ENCODE data around the gene PIWIL4.
"Not testable (repeated sequence)": the region's sequence is repeated elsewhere in the genome, so short reads cannot be mapped to it uniquely, and the experiment has no call there.

The PIWIL4 gene

DNA sequence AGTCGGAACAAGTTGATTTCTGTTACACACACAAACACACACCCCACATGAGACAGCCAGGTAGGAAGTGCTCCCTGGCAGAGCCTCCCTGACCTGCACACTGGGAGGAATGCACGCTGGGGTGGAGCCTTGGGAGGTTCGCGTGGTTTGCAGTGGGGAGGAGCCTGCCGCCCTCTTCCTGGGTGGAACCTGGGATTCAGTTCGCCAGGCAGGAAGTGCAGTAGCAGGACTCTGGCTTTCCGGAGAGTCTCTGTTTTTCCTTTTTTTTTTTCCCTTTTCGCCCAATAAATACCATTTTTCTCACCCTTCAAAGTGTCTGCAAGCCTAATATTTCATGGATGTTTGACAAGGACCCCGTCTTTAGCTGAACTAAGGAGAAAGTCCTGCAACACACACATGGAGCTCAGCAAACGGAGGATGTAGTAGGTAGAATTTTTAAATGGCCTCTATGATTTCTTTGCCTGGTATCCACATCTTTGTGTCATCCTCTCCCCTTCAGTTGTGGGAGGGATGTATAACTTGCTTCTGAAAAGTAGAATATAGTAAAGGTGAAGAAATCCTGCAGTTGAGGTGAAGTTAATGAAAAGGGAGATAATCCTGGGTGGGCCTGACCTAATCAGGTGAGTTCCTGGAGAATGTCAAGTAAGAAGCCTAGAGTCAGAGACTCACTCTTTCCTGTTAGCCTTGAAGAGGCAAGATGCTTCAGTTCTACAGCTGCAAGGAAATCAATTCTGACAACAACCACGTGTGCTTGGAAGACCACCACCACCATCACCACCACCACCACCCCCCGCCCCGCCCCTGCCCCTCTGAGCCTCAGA lies 72.9 kb downstream of the PIWIL4 start:
- DNase-seq, result no peak

- no peak for DNase-seq
Measured at GRCh38 chr11:94641167-94641761, 74.1 kb downstream of the PIWIL4 start.

DNA sequence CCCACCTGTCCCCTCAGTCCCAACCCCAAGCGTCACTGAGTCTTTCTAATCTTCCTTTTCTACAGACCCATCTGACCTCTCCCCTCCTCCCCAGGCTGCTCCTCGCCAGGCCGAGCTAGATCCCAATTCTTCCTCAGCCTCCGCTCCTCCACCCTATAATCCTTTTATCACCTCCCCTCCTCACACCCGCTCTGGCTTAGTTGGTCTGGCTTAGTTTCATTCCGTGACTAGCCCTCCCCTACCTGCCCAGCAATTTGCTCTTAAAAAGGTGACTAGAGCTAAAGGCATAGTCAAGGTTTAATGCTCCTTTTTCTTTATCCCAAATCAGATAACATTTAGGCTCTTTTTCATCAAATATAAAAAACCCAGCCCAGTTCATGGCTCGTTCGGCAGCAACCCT lies 76.0 kb downstream of the PIWIL4 start:
- DNase-seq, result not testable (repeated sequence)

DNA sequence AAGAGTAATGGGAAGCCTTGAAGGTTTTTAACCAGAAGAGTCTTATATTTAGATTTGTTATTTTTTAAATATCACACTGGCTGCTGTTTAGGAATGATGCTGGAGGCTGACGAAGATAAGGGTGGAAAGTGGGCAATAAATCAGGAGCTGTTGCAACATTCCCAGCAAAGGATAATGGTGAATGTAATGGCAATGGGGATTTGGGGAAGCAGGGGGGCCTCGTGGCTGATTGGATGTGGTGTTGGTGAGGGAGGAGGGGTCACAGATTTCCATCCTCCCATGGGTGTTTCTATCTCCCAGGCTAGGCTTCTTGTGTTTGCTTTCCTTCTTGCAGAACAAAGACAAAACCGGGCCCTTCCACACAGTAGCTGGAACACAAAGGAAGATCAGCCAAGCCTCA lies 80.8 kb downstream of the PIWIL4 start:
- DNase-seq, result no peak

DNA sequence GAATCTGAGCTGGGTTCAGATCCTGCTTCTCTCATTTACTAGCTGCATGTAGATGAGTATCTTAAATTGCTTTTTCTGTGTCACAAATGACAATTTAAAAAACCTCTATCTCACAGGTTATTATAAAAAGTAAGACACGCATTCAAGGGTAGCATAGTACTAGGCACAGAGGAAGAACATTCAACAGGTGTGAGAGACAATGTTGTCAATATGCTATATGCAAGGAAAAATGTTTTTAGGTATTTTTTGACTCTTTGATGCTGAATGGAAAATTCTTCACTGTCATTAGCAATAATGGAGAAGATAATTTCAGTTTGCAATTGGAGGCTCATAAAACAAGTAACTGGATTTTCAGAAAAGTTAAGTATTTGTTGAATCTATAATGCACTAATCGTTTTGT lies 81.6 kb downstream of the PIWIL4 start:
- no peak for DNase-seq

DNA sequence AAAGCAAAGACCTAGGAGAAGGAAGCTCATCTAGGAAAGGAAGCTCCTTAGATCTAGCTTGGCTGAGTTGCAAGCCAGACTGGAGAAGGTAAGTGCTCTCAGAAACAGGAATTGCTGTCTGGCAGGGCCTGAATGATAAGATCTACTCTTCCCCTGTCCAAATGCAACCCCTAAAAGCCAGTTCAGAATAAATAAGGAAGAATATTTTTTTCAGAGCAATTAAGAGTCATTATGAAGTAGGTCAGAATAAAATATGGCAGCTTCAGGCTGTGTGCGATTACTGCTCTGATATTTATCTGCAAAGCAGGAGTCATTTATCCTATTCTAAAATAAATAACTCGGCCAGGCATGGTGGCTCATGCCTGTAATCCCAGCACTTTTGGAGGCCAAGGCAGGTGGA lies 82.1 kb downstream of the PIWIL4 start:
- no peak for DNase-seq

GRCh38 chr11:94649964-94650623 lies 82.9 kb downstream of the PIWIL4 start:
- DNase-seq, result no peak

- DNase-seq, result no peak
Measured at GRCh38 chr11:94650756-94651155, 83.6 kb downstream of the PIWIL4 start.

DNA sequence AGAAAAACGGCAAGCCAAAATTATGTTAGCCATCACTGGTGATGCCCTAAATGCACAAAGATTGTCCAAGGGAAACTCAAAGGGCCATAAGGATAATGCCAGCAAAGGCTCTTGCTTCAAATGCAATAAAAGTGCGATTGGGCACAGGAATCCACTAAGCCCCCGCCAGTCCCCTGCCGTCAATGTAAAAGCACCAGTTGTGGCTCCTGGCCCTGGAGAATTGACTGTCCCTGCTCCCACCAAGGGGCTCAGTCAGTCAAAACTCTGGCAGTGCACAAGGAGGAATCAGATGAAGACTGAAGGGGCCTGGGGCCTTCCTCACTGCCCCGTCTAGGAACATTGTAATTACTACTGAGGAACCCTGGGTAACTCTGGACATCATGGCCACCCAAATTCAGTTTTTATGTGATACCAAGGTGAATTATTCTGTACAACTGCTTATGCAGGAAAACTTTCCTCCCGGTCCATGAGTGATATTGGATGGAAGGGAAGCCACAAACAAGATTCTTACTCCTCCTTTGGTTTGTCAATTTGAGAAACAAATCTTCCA lies 85.6 kb downstream of the PIWIL4 start:
- DNase-seq, result no peak

DNA sequence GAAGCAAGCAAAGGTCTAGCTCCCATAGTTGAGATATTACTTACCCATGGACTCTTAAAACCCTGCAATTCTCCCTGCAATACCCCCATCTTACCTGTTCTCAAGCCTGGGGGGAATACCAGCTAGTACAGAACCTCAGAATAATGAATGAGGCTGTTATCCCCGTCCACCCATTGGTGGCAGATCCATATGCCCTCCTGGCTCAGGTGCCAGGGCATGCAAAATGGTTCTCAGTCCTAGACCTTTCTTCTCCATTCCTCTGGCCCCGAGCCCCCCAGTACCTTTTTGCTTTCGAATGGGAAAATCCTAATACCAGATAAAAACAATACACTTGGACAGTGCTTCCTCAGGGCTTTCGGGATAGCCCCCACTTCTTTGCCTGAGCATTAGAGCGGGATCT lies 86.4 kb downstream of the PIWIL4 start:
- DNase-seq, result no peak

- DNase-seq, result no peak
Measured at GRCh38 chr11:94654201-94654600, 87.0 kb downstream of the PIWIL4 start.

DNA sequence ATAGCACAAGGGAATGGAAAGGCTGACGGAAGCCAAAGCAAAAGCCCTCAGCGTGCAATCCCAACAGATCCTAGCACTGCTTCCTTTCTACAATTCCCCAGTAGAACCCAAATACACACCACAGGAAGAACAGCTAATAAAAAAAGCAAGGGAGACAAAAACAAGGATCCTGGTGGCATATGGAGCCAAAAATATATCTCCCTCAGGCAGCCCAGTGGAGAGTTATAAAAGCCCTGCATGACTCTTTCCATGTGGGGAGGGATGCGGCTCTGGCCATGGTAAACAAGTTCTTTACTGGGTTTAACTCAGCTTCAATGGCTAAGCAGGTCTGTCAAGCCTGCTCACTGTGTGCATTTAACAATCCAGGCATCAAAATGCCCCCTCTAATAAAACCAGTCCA lies 88.1 kb downstream of the PIWIL4 start:
- no peak for DNase-seq

GRCh38 chr11:94655956-94656355 lies 88.8 kb downstream of the PIWIL4 start:
- DNase-seq, result no peak

GRCh38 chr11:94656968-94657367 lies 89.8 kb downstream of the PIWIL4 start:
- no peak for DNase-seq

DNA sequence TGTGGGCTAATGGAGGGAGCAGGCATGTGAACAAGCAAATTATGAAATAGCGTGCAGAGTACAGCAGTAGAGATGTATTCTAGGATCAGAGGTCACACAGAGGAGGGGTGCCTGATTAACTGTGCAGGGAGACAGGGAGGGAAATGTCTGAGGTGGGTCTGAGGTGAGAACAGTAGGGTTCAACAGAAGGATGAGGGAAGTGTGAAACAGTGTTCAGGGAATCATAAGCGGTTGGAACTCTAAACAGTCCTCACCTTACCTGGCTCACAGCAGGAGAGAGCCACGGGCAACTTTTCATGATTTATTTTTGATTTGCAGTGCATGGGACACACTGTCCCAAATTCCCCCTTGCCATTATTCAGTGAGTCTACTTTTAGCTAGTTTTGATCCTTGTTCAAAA lies 90.5 kb downstream of the PIWIL4 start:
- DNase-seq, result no peak

DNA sequence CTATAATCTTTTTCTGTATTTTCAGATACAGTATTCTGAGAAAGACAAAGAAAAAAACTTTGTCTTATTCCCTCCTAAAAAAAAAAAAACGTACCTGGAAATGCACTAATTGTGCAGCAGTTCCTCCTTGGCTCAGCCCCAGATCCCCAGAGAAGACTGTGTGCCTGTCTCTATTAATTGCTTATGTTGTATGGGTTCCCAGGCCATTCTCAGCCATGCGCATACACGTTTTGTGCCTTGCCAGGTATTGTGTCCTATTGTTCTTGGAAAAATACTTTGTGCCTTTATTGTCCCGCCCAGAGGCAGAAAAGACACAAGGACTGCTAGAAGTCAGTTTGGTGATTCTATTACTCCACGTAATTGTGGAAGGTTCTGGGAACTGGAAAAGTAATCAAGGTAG lies 91.2 kb downstream of the PIWIL4 start:
- no peak for DNase-seq

DNA sequence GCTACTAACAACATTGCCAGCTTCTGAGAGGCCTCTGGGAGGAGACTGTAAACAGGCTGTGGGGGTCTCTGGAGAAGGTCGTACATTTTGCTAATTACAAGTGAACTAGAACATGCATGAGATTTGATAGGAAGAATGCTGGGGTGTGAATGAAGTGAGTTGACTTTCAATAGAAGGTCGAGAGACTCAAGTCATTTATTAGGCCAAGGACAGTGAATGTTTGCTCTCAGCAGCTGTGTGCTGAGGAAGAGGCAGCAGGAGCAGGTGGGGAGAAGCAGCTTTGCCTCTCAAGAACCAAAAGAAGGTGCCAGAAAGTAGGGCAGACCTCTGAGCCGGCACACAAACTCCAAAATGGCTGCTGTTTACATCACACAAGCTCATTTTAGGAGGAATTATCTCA lies 91.7 kb downstream of the PIWIL4 start:
- no peak for DNase-seq

GRCh38 chr11:94661444-94661843 lies 94.3 kb downstream of the PIWIL4 start:
- no peak for DNase-seq

GRCh38 chr11:94662065-94662779 lies 95.1 kb downstream of the PIWIL4 start:
- no peak for DNase-seq

- no peak for DNase-seq
Measured at GRCh38 chr11:94662846-94663390, 95.8 kb downstream of the PIWIL4 start.

DNA sequence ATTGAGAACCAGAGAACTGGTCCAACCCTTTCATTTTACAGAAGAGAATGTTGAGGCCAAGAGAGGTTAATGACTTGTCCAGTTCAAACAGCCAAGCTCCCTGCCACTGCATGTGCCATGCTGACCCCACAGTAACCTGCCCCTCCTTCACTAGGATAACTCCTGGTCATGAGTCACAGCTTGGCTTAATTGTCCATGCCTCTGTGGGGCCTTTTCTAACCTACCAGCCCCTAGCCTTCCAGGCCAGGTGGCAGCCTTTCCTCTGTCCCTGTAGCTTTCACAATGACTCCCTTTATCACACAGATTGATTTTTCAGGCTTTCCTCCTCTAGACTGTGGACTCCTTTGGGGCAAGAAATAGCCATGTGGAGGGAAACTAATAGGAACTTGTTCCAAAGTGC lies 97.2 kb downstream of the PIWIL4 start:
- DNase-seq, result no peak

DNA sequence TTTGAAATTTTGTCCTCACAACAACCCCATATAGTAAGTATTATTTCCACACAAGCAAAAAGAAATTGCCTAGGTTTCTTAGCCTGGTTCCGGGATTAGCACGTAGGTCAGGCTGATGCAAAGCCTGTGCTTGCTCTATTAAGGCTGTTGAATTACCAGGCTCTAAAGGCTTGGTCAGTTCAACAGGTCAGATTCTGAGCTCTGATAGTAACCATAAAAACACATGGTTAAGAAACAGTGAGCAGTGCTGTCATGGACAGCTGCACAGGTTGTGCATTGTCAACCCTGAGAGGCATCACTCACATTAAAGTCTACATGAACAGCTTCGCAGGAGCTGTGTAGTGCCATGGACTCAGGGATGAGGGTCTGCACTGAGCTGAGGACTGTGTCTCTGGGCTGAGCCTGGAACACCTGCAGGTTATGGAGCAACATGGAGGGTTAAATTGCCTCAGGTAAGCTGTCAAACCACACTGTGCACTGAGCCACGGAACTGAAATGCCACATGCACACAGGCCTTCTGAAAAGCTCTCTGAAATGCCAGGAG lies 98.0 kb downstream of the PIWIL4 start:
- DNase-seq, result no peak
